Stimulated activated CD4-positive, alpha-beta T cell treated with anti-CD3 and anti-CD28 coated beads, Interleukin-12 subunit alpha, Interleukin-12 subunit beta, amount 100 ng/mL, for 48 hours (primary cell): Measurements from ENCODE around the gene CA4.

Experiments
- DNase-seq, 3 donors: peaks; one replicate each; pipeline ENCODE4 v3.0.0-alpha.2; 2020; ENCODE audit warnings: low read depth in 2 of 3, low spot score in 1 of 3

Gene CA4

GRCh38 chr17:60154616-60155426 is 5.0 kb downstream of the CA4 start:
- no peak for DNase-seq

- no peak for DNase-seq
These were observed 5.6 kb downstream of the CA4 start for GRCh38 chr17:60155427-60155814.

- DNase-seq = no peak
These were observed 6.0 kb downstream of the CA4 start for GRCh38 chr17:60155815-60156214.

GRCh38 chr17:60156746-60157145 is 7.0 kb downstream of the CA4 start:
- no peak for DNase-seq

GRCh38 chr17:60157487-60158040 is 7.8 kb downstream of the CA4 start:
- no peak for DNase-seq

- no peak for DNase-seq
These were observed 9.1 kb downstream of the CA4 start for GRCh38 chr17:60158751-60159478.

GRCh38 chr17:60159479-60159866 is 9.7 kb downstream of the CA4 start:
- no peak for DNase-seq

GRCh38 chr17:60160829-60161501 is 11.2 kb downstream of the CA4 start:
- DNase-seq = no peak

- DNase-seq = no peak
These were observed 12.0 kb downstream of the CA4 start for GRCh38 chr17:60161598-60162330.

- DNase-seq = no peak
These were observed 13.5 kb downstream of the CA4 start for GRCh38 chr17:60163108-60163784.

GRCh38 chr17:60164164-60164563 is 14.4 kb downstream of the CA4 start:
- DNase-seq = no peak

GRCh38 chr17:60164697-60165096 is 14.9 kb downstream of the CA4 start:
- DNase-seq = no peak

- no peak for DNase-seq
These were observed 15.4 kb downstream of the CA4 start for GRCh38 chr17:60165223-60165622.

- peak in 1 of 3 donors; percentile 12 for DNase-seq
These were observed 16.2 kb downstream of the CA4 start for GRCh38 chr17:60165971-60166370.

- no peak for DNase-seq
These were observed 17.4 kb downstream of the CA4 start for GRCh38 chr17:60167065-60167741.

- DNase-seq = no peak
These were observed 18.9 kb downstream of the CA4 start for GRCh38 chr17:60168654-60169053.

- no peak for DNase-seq
These were observed 20.4 kb downstream of the CA4 start for GRCh38 chr17:60169921-60170817.

GRCh38 chr17:60170835-60171752 is 21.3 kb downstream of the CA4 start:
- DNase-seq = no peak
